Measurements from ENCODE around the gene POC1A.

- TF ChIP-seq CTCF (conservative IDR thresholded peaks at IDR 0.05) = no peak
- TF ChIP-seq ZFX (IDR thresholded peaks at IDR 0.05) = no peak
Observed at GRCh38 chr3:52092271-52092660, 62.0 kb downstream of the POC1A start.

Data from C4-2B (cell line).